ENCODE results near the gene ASB9. TPM values are rescaled to one million over a fixed set of nuclear protein-coding genes. Genes with fewer than 3 reads are reported as not detected.
"Not testable (repeated sequence)": the region's sequence is repeated elsewhere in the genome, so short reads cannot be mapped to it uniquely, and the experiment has no call there.

The ASB9 gene
- total RNA-seq, 1 experiment from 2014 or later = 6.5 TPM

GRCh38 chrX:15277604-15278003 is 7.7 kb upstream of the ASB9 start:
- intact Hi-C loops (cut with micrococcal nuclease; ENCODE audit: unreplicated experiment) (no loop called here), in situ Hi-C loops (cut with HindIII; ENCODE audit: low pct_unique_long_range_greater_than_20kb, low sequenced_read_pairs) (no loop called here)
- no TSS peak for BruUV-seq (replicated peaks)
- H3K27me3 ChIP-seq (ENCODE audit: control insufficient read depth, insufficient read depth, low read length) = no peaks in the 10 kb centered on the region
- CTCF ChIA-PET = no interaction called here
- H3K27ac ChIP-seq (ENCODE audit: low read length) = no peak overlapping the region
- POLR2A ChIA-PET = no interaction called here
- H3K4me1 ChIP-seq (ENCODE audit: control insufficient read depth, insufficient read depth, low read length) = no peaks in the 10 kb centered on the region
- H3K4me3 ChIP-seq (ENCODE audit: low read depth in 2 of 2, low read length in 2 of 2) = no peak overlapping the region
- no peak for ATAC-seq
- DNase-seq (ENCODE audit: low read depth, low spot score) = no peak
- H3K9me3 ChIP-seq (ENCODE audit: control insufficient read depth, insufficient read depth, low read depth, low read length) = no peaks in the 10 kb centered on the region
- no peaks in the 10 kb centered on the region for H3K36me3 ChIP-seq (ENCODE audit: control insufficient read depth, insufficient read depth, low read length)
- TF ChIP-seq SIN3A (IDR thresholded peaks at IDR 0.05; ENCODE audit: borderline replicate concordance, insufficient read depth, low read depth, low read length) (no peak), REST (IDR thresholded peaks at IDR 0.05; ENCODE audit: insufficient read depth in 1 of 2, low read depth in 2 of 2, low read length in 1 of 2) (no peak), POLR2AphosphoS5 (IDR thresholded peaks at IDR 0.05; ENCODE audit: low read depth, low read length) (no peak), TCF7L2 (IDR thresholded peaks at IDR 0.05; ENCODE audit: low read depth, low read length) (no peak), CTCF (IDR thresholded peaks at IDR 0.05) (no peak)

GRCh38 chrX:15274946-15275345 is 5.1 kb upstream of the ASB9 start:
- Histone ChIP-seq H3K9me3 (ENCODE audit: control insufficient read depth, insufficient read depth, low read depth, low read length) (no peaks in the 10 kb centered on the region), H3K27ac (ENCODE audit: low read length) (no peak overlapping the region), H3K36me3 (ENCODE audit: control insufficient read depth, insufficient read depth, low read length) (no peaks in the 10 kb centered on the region), H3K4me1 (ENCODE audit: control insufficient read depth, insufficient read depth, low read length) (no peaks in the 10 kb centered on the region), H3K27me3 (ENCODE audit: control insufficient read depth, insufficient read depth, low read length) (no peaks in the 10 kb centered on the region), H3K4me3 (ENCODE audit: low read depth in 2 of 2, low read length in 2 of 2) (no peak overlapping the region)
- TF ChIP-seq TCF7L2 (IDR thresholded peaks at IDR 0.05; ENCODE audit: low read depth, low read length) (no peak), REST (IDR thresholded peaks at IDR 0.05; ENCODE audit: insufficient read depth in 1 of 2, low read depth in 2 of 2, low read length in 1 of 2) (no peak), POLR2AphosphoS5 (IDR thresholded peaks at IDR 0.05; ENCODE audit: low read depth, low read length) (no peak), SIN3A (IDR thresholded peaks at IDR 0.05; ENCODE audit: borderline replicate concordance, insufficient read depth, low read depth, low read length) (no peak), CTCF (IDR thresholded peaks at IDR 0.05) (no peak)
- intact Hi-C loops (cut with micrococcal nuclease; ENCODE audit: unreplicated experiment) = no loop called here
- ChIA-PET POLR2A (no interaction called here), CTCF (no interaction called here)
- BruUV-seq (replicated peaks) = no TSS peak
- in situ Hi-C loops (cut with HindIII; ENCODE audit: low pct_unique_long_range_greater_than_20kb, low sequenced_read_pairs) = no loop called here
- no peak for DNase-seq (ENCODE audit: low read depth, low spot score)
- no peak for ATAC-seq

GRCh38 chrX:15273275-15273674 is 3.4 kb upstream of the ASB9 start:
- in situ Hi-C loops (cut with HindIII; ENCODE audit: low pct_unique_long_range_greater_than_20kb, low sequenced_read_pairs); H3K27ac ChIP-seq (ENCODE audit: low read length); intact Hi-C loops (cut with micrococcal nuclease; ENCODE audit: unreplicated experiment); H3K27me3 ChIP-seq (ENCODE audit: control insufficient read depth, insufficient read depth, low read length); H3K36me3 ChIP-seq (ENCODE audit: control insufficient read depth, insufficient read depth, low read length); H3K4me1 ChIP-seq (ENCODE audit: control insufficient read depth, insufficient read depth, low read length); DNase-seq (ENCODE audit: low read depth, low spot score); BruUV-seq (replicated peaks); ATAC-seq; CTCF ChIA-PET; H3K9me3 ChIP-seq (ENCODE audit: control insufficient read depth, insufficient read depth, low read depth, low read length); H3K4me3 ChIP-seq (ENCODE audit: low read depth in 2 of 2, low read length in 2 of 2): not testable (repeated sequence)
- POLR2A ChIA-PET = interaction anchor here (0.7 kb wide), 1 partner anchor 41 kb away, joined by 4 read pairs; no protein-coding TSS in a partner anchor
